T-helper 17 cell (primary cell): ENCODE results near the gene MRRF. TPM values are rescaled to one million over a fixed set of nuclear protein-coding genes. Genes with fewer than 3 reads are reported as not detected.
A peak's percentile ranks its signal among the peaks of the same experiment; 100 is the strongest.
"Not testable (repeated sequence)": the region's sequence is repeated elsewhere in the genome, so short reads cannot be mapped to it uniquely, and the experiment has no call there.

Experiments used
- ATAC-seq: fragments of 150-1000 bp; cut with Tn5 transposase; 2 replicates; pipeline ENCODE4 v1.10.0; 2021; ENCODE audit warnings: mild to moderate bottlenecking, moderate library complexity
- DNase-seq, 3 donors: peaks; one replicate each; pipeline versions ENCODE4 v3.0.0 to v3.0.0-alpha.2; 2020 to 2021
- H3K9me3 ChIP-seq: one replicate; pipeline ENCODE4 v1.7.0; 2013; ENCODE audit warnings: low read length, mild to moderate bottlenecking; ENCODE audit not compliant: control insufficient read depth, poor library complexity, severe bottlenecking
- H3K27ac Mint-ChIP-seq: one replicate; pipeline ENCODE4 v1.8.0; 2022; ENCODE audit warnings: mild to moderate bottlenecking, moderate library complexity, mixed read lengths
- H3K27me3 Mint-ChIP-seq: one replicate; pipeline ENCODE4 v1.8.0; 2022; ENCODE audit warnings: mixed read lengths
- H3K36me3 Mint-ChIP-seq: one replicate; pipeline ENCODE4 v1.8.0; 2022; ENCODE audit warnings: low read depth, mixed read lengths
- H3K4me1 Mint-ChIP-seq: one replicate; pipeline ENCODE4 v1.8.0; 2022; ENCODE audit warnings: mild to moderate bottlenecking, mixed read lengths
- H3K4me3 Mint-ChIP-seq: one replicate; pipeline ENCODE4 v1.8.0; 2022; ENCODE audit warnings: mild to moderate bottlenecking, moderate library complexity, mixed read lengths
- total RNA-seq, 4 donors: library from RNA in 2 of 4; stranded (reverse) in 2 of 4; gene quantifications; one replicate each; pipeline ENCODE4 v1.2.3 and lab custom pipeline; 2022 to 2026

MRRF gene
- total RNA-seq, 2 donors from 2014 or later = 24.8 to 25.4 TPM

GRCh38 chr9:122309861-122310260 is 45.2 kb downstream of the MRRF start:
- H3K27ac Mint-ChIP-seq = no peak overlapping the region
- DNase-seq = no peak

GRCh38 chr9:122314165-122314564 is 49.5 kb downstream of the MRRF start:
- Mint-ChIP-seq H3K4me1 (peaks cover 6% of the 10 kb centered on the region), H3K27me3 (no peaks in the 10 kb centered on the region), H3K4me3 (no peak overlapping the region), H3K27ac (no peak overlapping the region), H3K36me3 (peaks cover 13% of the 10 kb centered on the region)
- no peaks in the 10 kb centered on the region for H3K9me3 ChIP-seq
- ATAC-seq = no peak
- no peak for DNase-seq

More at GRCh38 chr9:122309861-122310260, 45.2 kb downstream of the MRRF start:
- Mint-ChIP-seq H3K27me3 (no peaks in the 10 kb centered on the region), H3K4me3 (no peak overlapping the region), H3K36me3 (peaks cover 20% of the 10 kb centered on the region), H3K4me1 (peaks cover 9% of the 10 kb centered on the region)
- no peaks in the 10 kb centered on the region for H3K9me3 ChIP-seq
- no peak for ATAC-seq

- Mint-ChIP-seq H3K4me1 (peaks cover 1% of the 10 kb centered on the region), H3K4me3 (no peak overlapping the region), H3K36me3 (peaks cover 9% of the 10 kb centered on the region), H3K27me3 (no peaks in the 10 kb centered on the region), H3K27ac (no peak overlapping the region)
- no peaks in the 10 kb centered on the region for H3K9me3 ChIP-seq
- ATAC-seq = no peak
- no peak for DNase-seq
Measured at GRCh38 chr9:122315534-122315933, 50.9 kb downstream of the MRRF start.

GRCh38 chr9:122318284-122318683 is 53.6 kb downstream of the MRRF start:
- H3K9me3 ChIP-seq = no peaks in the 10 kb centered on the region
- DNase-seq (no peak), ATAC-seq (no peak)
- no peaks in the 10 kb centered on the region for H3K4me1 Mint-ChIP-seq
- H3K27ac Mint-ChIP-seq = no peak overlapping the region
- no peak overlapping the region for H3K4me3 Mint-ChIP-seq
- peaks cover 9% of the 10 kb centered on the region for H3K36me3 Mint-ChIP-seq
- H3K27me3 Mint-ChIP-seq = no peaks in the 10 kb centered on the region

GRCh38 chr9:122320413-122320881 is 55.8 kb downstream of the MRRF start:
- no peak overlapping the region for H3K27ac Mint-ChIP-seq

GRCh38 chr9:122322553-122322952 is 57.9 kb downstream of the MRRF start:
- Mint-ChIP-seq H3K4me3 (no peak overlapping the region), H3K27me3 (no peaks in the 10 kb centered on the region), H3K36me3 (peaks cover 6% of the 10 kb centered on the region), H3K4me1 (no peaks in the 10 kb centered on the region), H3K27ac (no peak overlapping the region)
- H3K9me3 ChIP-seq = no peaks in the 10 kb centered on the region
- DNase-seq (no peak), ATAC-seq (no peak)

More at GRCh38 chr9:122320413-122320881, 55.8 kb downstream of the MRRF start:
- H3K27me3 Mint-ChIP-seq = no peaks in the 10 kb centered on the region
- DNase-seq (no peak), ATAC-seq (no peak)
- no peaks in the 10 kb centered on the region for H3K4me1 Mint-ChIP-seq
- H3K36me3 Mint-ChIP-seq = peaks cover 6% of the 10 kb centered on the region
- H3K9me3 ChIP-seq = no peaks in the 10 kb centered on the region
- H3K4me3 Mint-ChIP-seq = no peak overlapping the region

- H3K36me3 Mint-ChIP-seq = peaks cover 11% of the 10 kb centered on the region
- not testable (repeated sequence) for H3K4me3 Mint-ChIP-seq, H3K9me3 ChIP-seq
Measured at GRCh38 chr9:122324665-122325064, 60.0 kb downstream of the MRRF start.

GRCh38 chr9:122325124-122325523 is 60.4 kb downstream of the MRRF start:
- Mint-ChIP-seq H3K4me1 (no peaks in the 10 kb centered on the region), H3K27me3 (no peaks in the 10 kb centered on the region), H3K27ac (no peak overlapping the region), H3K4me3 (no peak overlapping the region), H3K36me3 (peaks cover 11% of the 10 kb centered on the region)
- no peaks in the 10 kb centered on the region for H3K9me3 ChIP-seq
- no peak for DNase-seq
- ATAC-seq = no peak

More at GRCh38 chr9:122324665-122325064, 60.0 kb downstream of the MRRF start:
- H3K27ac Mint-ChIP-seq, DNase-seq, ATAC-seq, H3K27me3 Mint-ChIP-seq, H3K4me1 Mint-ChIP-seq: not testable (repeated sequence)

- no peaks in the 10 kb centered on the region for H3K27me3 Mint-ChIP-seq
- no peak overlapping the region for H3K27ac Mint-ChIP-seq
- no peaks in the 10 kb centered on the region for H3K9me3 ChIP-seq
- peaks cover 3% of the 10 kb centered on the region for H3K4me1 Mint-ChIP-seq
- DNase-seq (no peak), ATAC-seq (no peak)
- H3K4me3 Mint-ChIP-seq = no peak overlapping the region
- H3K36me3 Mint-ChIP-seq = peaks cover 14% of the 10 kb centered on the region
Measured at GRCh38 chr9:122327175-122327574, 62.5 kb downstream of the MRRF start.

- ATAC-seq = no peak
- H3K4me3 Mint-ChIP-seq = no peak overlapping the region
- H3K27me3 Mint-ChIP-seq = no peaks in the 10 kb centered on the region
- H3K9me3 ChIP-seq = no peaks in the 10 kb centered on the region
- H3K4me1 Mint-ChIP-seq = peaks cover 3% of the 10 kb centered on the region
- peak overlapping the region; percentile 66 for H3K27ac Mint-ChIP-seq
- H3K36me3 Mint-ChIP-seq = peaks cover 8% of the 10 kb centered on the region
- no peak for DNase-seq
Measured at GRCh38 chr9:122329597-122329996, 64.9 kb downstream of the MRRF start.

- not testable (repeated sequence) for ATAC-seq, H3K4me1 Mint-ChIP-seq, H3K9me3 ChIP-seq, H3K27ac Mint-ChIP-seq, H3K4me3 Mint-ChIP-seq, H3K27me3 Mint-ChIP-seq, DNase-seq, H3K36me3 Mint-ChIP-seq
Measured at GRCh38 chr9:122330466-122330865, 65.8 kb downstream of the MRRF start.

GRCh38 chr9:122331523-122331927 is 66.8 kb downstream of the MRRF start:
- H3K4me3 Mint-ChIP-seq = no peak overlapping the region
- peak overlapping the region; percentile 62 for H3K27ac Mint-ChIP-seq
- peaks cover 4% of the 10 kb centered on the region for H3K4me1 Mint-ChIP-seq

GRCh38 chr9:122332083-122332482 is 67.4 kb downstream of the MRRF start:
- Mint-ChIP-seq H3K4me1 (peaks cover 4% of the 10 kb centered on the region), H3K36me3 (peaks cover 8% of the 10 kb centered on the region), H3K27me3 (peaks cover 5% of the 10 kb centered on the region), H3K4me3 (no peak overlapping the region), H3K27ac (peak overlapping the region; percentile 62)
- no peaks in the 10 kb centered on the region for H3K9me3 ChIP-seq
- DNase-seq (no peak), ATAC-seq (no peak)

More at GRCh38 chr9:122331523-122331927, 66.8 kb downstream of the MRRF start:
- DNase-seq = no peak
- no peak for ATAC-seq
- no peaks in the 10 kb centered on the region for H3K9me3 ChIP-seq
- H3K36me3 Mint-ChIP-seq = peaks cover 8% of the 10 kb centered on the region
- peaks cover 5% of the 10 kb centered on the region for H3K27me3 Mint-ChIP-seq

- DNase-seq (no peak), ATAC-seq (no peak)
- H3K36me3 Mint-ChIP-seq = peaks cover 8% of the 10 kb centered on the region
- no peak overlapping the region for H3K4me3 Mint-ChIP-seq
- peaks cover 5% of the 10 kb centered on the region for H3K27me3 Mint-ChIP-seq
- no peaks in the 10 kb centered on the region for H3K9me3 ChIP-seq
- peaks cover 4% of the 10 kb centered on the region for H3K4me1 Mint-ChIP-seq
- H3K27ac Mint-ChIP-seq = no peak overlapping the region
Measured at GRCh38 chr9:122332644-122333043, 68.0 kb downstream of the MRRF start.
